Ectodermal cell (in vitro differentiated cells): ENCODE measurements around the gene ZFC3H1.
"Not testable (repeated sequence)": the region's sequence is repeated elsewhere in the genome, so short reads cannot be mapped to it uniquely, and the experiment has no call there.

ENCODE experiments used
- H3K27ac ChIP-seq: 2 replicates; pipeline ENCODE4 v1.7.0; 2013; ENCODE audit warnings: mild to moderate bottlenecking, low read depth, low read length; ENCODE audit not compliant: insufficient read depth, poor library complexity, severe bottlenecking
- H3K27me3 ChIP-seq: 2 replicates; pipeline ENCODE4 v1.7.0; 2013; ENCODE audit warnings: mild to moderate bottlenecking, low read length; ENCODE audit not compliant: insufficient read depth, control insufficient read depth, poor library complexity, severe bottlenecking
- H3K36me3 ChIP-seq: one replicate; pipeline ENCODE4 v1.7.0; 2013; ENCODE audit warnings: low read length; ENCODE audit not compliant: control insufficient read depth, insufficient read depth
- H3K4me1 ChIP-seq: one replicate; pipeline ENCODE4 v1.7.0; 2013; ENCODE audit warnings: low read length; ENCODE audit not compliant: control insufficient read depth, insufficient read depth
- H3K4me3 ChIP-seq: 2 replicates; pipeline ENCODE4 v1.7.0; 2013; ENCODE audit warnings: low read depth, low read length, control low read depth; ENCODE audit not compliant: insufficient read depth
- H3K9me3 ChIP-seq: 2 replicates; pipeline ENCODE4 v1.7.0; 2013; ENCODE audit warnings: mild to moderate bottlenecking, low read length, moderate library complexity; ENCODE audit not compliant: control insufficient read depth
- WGBS, 2 experiments: methylation state at CpG; one replicate each; pipeline ENCODE4 v1.1.7; 2013; ENCODE audit warnings: missing lambda C conversion rate in 2 of 2; 5-methylcytosine and 5-hydroxymethylcytosine counted together

The ZFC3H1 gene

GRCh38 chr12:71694099-71694820 lies 30.6 kb upstream of the ZFC3H1 start:
- Histone ChIP-seq H3K4me1 (no peaks in the 10 kb centered on the region), H3K36me3 (peaks cover 3% of the 10 kb centered on the region), H3K4me3 (no peak overlapping the region), H3K9me3 (no peaks in the 10 kb centered on the region), H3K27me3 (no peaks in the 10 kb centered on the region), H3K27ac (no peak overlapping the region)
- 87 to 92% methylated on average over 1 of the region's 1 CpG for WGBS, 2 experiments

DNA sequence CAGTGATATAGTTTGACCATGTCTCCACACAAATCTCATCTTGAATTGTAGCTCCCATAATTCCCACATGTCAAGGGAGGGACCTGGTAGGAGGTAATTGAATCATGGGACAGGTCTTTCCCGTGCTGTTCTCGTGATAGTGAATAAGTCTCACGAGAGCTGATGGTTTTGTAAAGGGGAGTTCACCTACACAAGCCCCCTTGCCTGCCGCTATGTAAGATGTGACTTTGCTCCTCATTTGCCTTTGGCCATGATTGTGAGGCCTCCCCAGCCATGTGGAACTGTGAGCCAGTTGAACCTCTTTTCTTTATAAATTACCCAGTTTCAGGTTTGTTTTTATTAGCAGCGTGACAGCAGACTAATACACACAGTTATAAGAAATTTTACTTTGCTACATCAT lies 30.0 kb upstream of the ZFC3H1 start:
- H3K4me3 ChIP-seq, H3K36me3 ChIP-seq, H3K9me3 ChIP-seq, H3K27me3 ChIP-seq, H3K27ac ChIP-seq, H3K4me1 ChIP-seq: not testable (repeated sequence)
- WGBS, 2 experiments, result 92 to 95% methylated on average over 5 of the region's 5 CpGs

- no peaks in the 10 kb centered on the region for H3K27me3 ChIP-seq
- no peaks in the 10 kb centered on the region for H3K36me3 ChIP-seq
- no peaks in the 10 kb centered on the region for H3K9me3 ChIP-seq
- WGBS, 2 experiments, result 94 to 95% methylated on average over 7 of the region's 7 CpGs
- H3K27ac ChIP-seq, result no peak overlapping the region
- H3K4me1 ChIP-seq, result no peaks in the 10 kb centered on the region
- no peak overlapping the region for H3K4me3 ChIP-seq
These were observed 29.5 kb upstream of the ZFC3H1 start for GRCh38 chr12:71693126-71693525.

DNA sequence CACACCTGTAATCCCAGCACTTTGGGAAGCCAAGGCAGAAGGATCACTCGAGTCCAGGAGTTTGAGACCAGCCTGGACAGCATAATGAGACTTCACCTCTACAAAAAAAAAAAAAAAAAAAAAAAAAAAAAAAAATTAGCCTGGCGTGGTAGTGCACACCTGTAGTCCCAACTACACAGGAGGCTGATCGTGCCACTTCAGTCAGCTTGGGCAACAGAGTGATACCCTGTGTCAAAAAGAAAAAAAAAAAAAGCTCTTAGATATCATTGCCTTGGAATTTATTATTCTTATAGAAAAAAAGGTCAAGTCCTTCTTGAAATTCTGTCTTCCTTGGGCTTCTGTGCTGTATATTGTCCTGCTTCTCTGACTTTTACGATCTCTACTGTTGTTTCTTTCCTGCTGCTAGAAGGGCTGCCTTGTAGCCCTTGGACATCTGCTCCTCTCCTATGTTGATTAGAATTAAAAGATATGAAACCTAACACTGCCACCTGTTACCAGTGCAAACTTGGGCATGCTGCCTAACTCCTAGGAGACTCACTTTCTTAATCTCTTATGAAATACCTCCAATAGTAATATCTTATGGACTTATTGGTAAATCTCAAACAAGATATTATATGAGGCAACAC lies 28.0 kb upstream of the ZFC3H1 start:
- Histone ChIP-seq H3K27ac (no peak overlapping the region), H3K36me3 (no peaks in the 10 kb centered on the region), H3K27me3 (no peaks in the 10 kb centered on the region), H3K9me3 (no peaks in the 10 kb centered on the region), H3K4me3 (no peak overlapping the region), H3K4me1 (no peaks in the 10 kb centered on the region)
- 83 to 88% methylated on average over 3 to 4 of the region's 4 CpGs for WGBS, 2 experiments

DNA sequence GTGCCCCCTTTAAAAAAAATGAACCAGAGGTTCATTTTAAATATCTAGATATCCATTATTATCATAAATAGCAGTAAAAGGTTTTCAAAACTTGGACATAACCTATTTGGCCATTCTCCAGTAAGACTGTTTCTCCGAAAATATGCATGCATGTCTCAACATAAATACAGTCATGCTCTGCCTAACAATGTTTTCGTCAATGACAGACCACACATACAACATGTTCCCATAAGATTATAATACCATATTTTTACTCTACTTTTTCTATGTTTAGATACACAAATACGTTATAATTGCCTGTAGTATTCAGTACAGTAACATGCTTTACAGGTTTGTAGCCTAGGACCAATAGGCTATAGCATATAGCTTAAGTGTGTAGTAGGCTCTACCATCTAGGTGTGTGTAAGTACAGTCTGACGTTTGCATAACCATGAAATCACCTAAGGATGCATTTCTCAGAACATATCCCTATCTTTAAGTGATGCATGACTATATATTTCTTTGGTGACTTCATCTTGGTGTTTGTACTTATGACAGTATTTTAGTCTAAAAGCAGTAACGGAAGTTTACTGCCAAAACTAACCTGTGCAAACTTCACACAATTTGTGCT lies 25.4 kb upstream of the ZFC3H1 start:
- Histone ChIP-seq H3K4me1 (no peaks in the 10 kb centered on the region), H3K9me3 (no peaks in the 10 kb centered on the region), H3K27ac (no peak overlapping the region), H3K4me3 (no peak overlapping the region), H3K36me3 (no peaks in the 10 kb centered on the region), H3K27me3 (no peaks in the 10 kb centered on the region)
- WGBS, 2 experiments, result 80 to 91% methylated on average over 3 to 5 of the region's 5 CpGs

DNA sequence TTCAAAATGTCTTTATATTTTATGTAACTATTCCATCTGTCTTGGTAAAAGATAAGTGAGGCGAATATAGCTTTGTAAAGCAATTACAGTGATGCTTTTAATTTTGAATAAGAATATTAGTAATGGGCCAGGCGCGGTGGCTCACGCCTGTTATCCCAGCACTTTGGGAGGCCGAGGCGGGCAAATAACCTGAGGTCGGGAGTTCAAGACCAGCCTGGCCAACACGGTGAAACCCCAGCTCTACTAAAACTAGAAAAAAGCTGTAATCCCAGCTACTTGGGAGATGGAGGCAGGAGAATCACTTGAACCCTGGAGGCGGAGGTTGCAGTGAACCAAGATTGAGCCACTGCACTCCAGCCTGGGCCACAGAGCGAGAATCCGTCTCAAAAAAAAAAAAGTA lies 23.5 kb upstream of the ZFC3H1 start:
- H3K9me3 ChIP-seq, H3K27me3 ChIP-seq, H3K4me1 ChIP-seq, H3K36me3 ChIP-seq, H3K27ac ChIP-seq: not testable (repeated sequence)
- peak overlapping the region; percentile 66 for H3K4me3 ChIP-seq
- 92 to 95% methylated on average over 11 of the region's 11 CpGs for WGBS, 2 experiments

GRCh38 chr12:71686658-71687025 lies 23.0 kb upstream of the ZFC3H1 start:
- Histone ChIP-seq H3K4me1 (no peaks in the 10 kb centered on the region), H3K9me3 (no peaks in the 10 kb centered on the region), H3K36me3 (no peaks in the 10 kb centered on the region), H3K27ac (no peak overlapping the region), H3K4me3 (peak overlapping the region; percentile 66), H3K27me3 (no peaks in the 10 kb centered on the region)
- WGBS, 2 experiments, result 0% methylated on average over 1 of the region's 3 CpGs

GRCh38 chr12:71685914-71686657 lies 22.4 kb upstream of the ZFC3H1 start, which contains the start of gene TMEM19:
TSS of gene TMEM19 (plus strand) at chr12:71686082. CDS start at chr12:71686681, 599 bp downstream.
- H3K27me3 ChIP-seq, result no peaks in the 10 kb centered on the region
- H3K9me3 ChIP-seq, result no peaks in the 10 kb centered on the region
- H3K27ac ChIP-seq, result peak within 1 kb of the TSS; percentile 79
- no peaks in the 10 kb centered on the region for H3K4me1 ChIP-seq
- no peaks in the 10 kb centered on the region for H3K36me3 ChIP-seq
- H3K4me3 ChIP-seq, result peak within 1 kb of the TSS; percentile 66
- 1% methylated on average over 60 to 62 of the region's 63 CpGs for WGBS, 2 experiments

DNA sequence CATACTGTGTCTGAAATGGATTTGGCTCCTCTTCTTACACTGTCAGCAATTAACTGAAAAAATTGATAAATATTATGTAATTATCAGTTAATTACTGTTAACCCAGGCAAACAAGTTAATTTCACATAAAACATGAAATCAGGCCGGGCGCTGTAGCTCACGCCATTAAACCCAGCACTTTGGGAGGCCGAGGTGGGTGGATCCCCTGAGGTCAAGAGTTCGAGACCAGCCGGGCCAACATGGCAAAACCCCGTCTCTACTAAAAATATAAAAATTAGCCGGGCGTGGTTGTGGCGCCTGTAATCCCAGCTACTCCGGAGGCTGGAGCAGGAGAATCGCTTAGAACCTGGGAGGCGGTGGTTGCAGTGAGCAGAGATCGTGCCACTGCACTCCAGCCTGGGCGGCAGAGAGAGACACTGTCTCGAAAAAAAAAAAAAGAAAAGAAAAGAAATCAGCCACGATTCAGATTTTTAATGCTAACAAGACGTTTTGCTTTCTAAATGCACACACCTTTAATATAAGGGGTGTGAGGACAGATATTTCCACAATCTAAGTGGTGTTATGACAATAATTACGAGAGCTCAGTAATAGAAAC lies 21.8 kb upstream of the ZFC3H1 start:
- WGBS, 2 experiments, result 79 to 88% methylated on average over 16 to 19 of the region's 19 CpGs
- peak overlapping the region; percentile 66 for H3K4me3 ChIP-seq
- H3K36me3 ChIP-seq, result no peaks in the 10 kb centered on the region
- no peaks in the 10 kb centered on the region for H3K9me3 ChIP-seq
- H3K27ac ChIP-seq, result peak overlapping the region; percentile 79
- no peaks in the 10 kb centered on the region for H3K4me1 ChIP-seq
- H3K27me3 ChIP-seq, result no peaks in the 10 kb centered on the region

DNA sequence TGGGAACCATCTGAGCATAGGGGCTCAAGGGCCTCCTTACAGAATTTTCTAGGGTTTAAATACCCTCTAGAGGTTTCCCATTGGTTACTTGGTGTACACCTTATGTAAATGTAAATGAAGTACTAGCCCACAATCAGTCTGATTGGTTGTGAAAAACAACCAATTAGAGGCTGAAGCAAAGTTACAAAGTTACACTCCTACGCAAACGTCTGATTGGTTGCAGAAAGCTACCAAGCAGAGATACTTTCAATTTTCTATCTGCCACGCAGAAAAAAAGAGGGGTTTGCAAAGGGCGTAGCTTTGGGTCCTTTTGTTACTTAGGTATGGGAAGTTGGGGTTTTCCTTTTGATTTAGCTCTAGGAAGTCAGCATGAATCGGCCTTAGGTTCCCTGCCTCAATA lies 20.4 kb upstream of the ZFC3H1 start:
- H3K27me3 ChIP-seq, result no peaks in the 10 kb centered on the region
- no peaks in the 10 kb centered on the region for H3K4me1 ChIP-seq
- no peak overlapping the region for H3K27ac ChIP-seq
- H3K4me3 ChIP-seq, result no peak overlapping the region
- 79 to 87% methylated on average over 5 of the region's 5 CpGs for WGBS, 2 experiments
- H3K9me3 ChIP-seq, result no peaks in the 10 kb centered on the region
- H3K36me3 ChIP-seq, result no peaks in the 10 kb centered on the region
